DND-41 (cell line): ENCODE data around the gene PC.

Experiments
- ATAC-seq: fragments of 200-7000 bp; cut with Tn5 transposase; 3 replicates; pipeline ENCODE4 v1.9.1; 2021; ENCODE audit warnings: low read depth; ENCODE audit not compliant: insufficient read depth
- DNase-seq: peaks from one replicate; pipeline ENCODE4 v3.0.0-alpha.2; 2020
- H2AFZ ChIP-seq: 2 replicates; pipeline ENCODE4 v1.6.0; 2012; ENCODE audit warnings: low read depth, low read length
- H3K27ac ChIP-seq: 2 replicates; pipeline ENCODE4 v1.5.1; 2012; ENCODE audit warnings: low read length, inconsistent platforms
- H3K27me3 ChIP-seq: fragments of 200-600 bp; sonication (generic); 2 replicates; pipeline ENCODE4 v1.6.0; 2012; ENCODE audit warnings: low read length, mild to moderate bottlenecking, inconsistent platforms; ENCODE audit not compliant: insufficient read depth, poor library complexity
- H3K36me3 ChIP-seq: 2 replicates; pipeline ENCODE4 v1.5.1; 2012; ENCODE audit warnings: low read length, inconsistent platforms; ENCODE audit not compliant: insufficient read depth
- H3K4me1 ChIP-seq: 2 replicates; pipeline ENCODE4 v1.5.1; 2012; ENCODE audit warnings: mild to moderate bottlenecking, low read length; ENCODE audit not compliant: insufficient read depth
- H3K4me2 ChIP-seq: 2 replicates; pipeline ENCODE4 v1.6.0; 2012; ENCODE audit warnings: mild to moderate bottlenecking, moderate library complexity, low read length, inconsistent platforms; ENCODE audit not compliant: insufficient read depth
- H3K4me3 ChIP-seq, 2 experiments: fragments of 200-600 bp in 1 of 2; shearing (Covaris generic) in 1 of 2; 2 replicates each; pipeline ENCODE4 v1.5.1; 2012 to 2016; ENCODE audit warnings: inconsistent platforms in 2 of 2, low read length in 2 of 2, mild to moderate bottlenecking in 2 of 2, low read depth in 1 of 2, moderate library complexity in 1 of 2
- H3K79me2 ChIP-seq: 2 replicates; pipeline ENCODE4 v1.6.0; 2012; ENCODE audit warnings: low read length, inconsistent platforms; ENCODE audit not compliant: insufficient read depth
- H3K9ac ChIP-seq: 2 replicates; pipeline ENCODE4 v1.6.0; 2012; ENCODE audit warnings: low read depth, mild to moderate bottlenecking, inconsistent platforms, low read length, moderate library complexity
- H3K9me3 ChIP-seq: 2 replicates; pipeline ENCODE4 v1.5.1; 2012; ENCODE audit warnings: low read length, moderate library complexity, mild to moderate bottlenecking, inconsistent platforms; ENCODE audit not compliant: insufficient read depth, severe bottlenecking
- H4K20me1 ChIP-seq: 2 replicates; pipeline ENCODE4 v1.6.0; 2012; ENCODE audit warnings: low read length; ENCODE audit not compliant: insufficient read depth
- CTCF ChIP-seq: IDR thresholded peaks from 2 replicates; pipeline ENCODE4 v1.5.1; 2012; ENCODE audit warnings: borderline replicate concordance, low read length, moderate library complexity, mild to moderate bottlenecking; ENCODE audit not compliant: poor library complexity, severe bottlenecking; ENCODE audit errors: extremely low read depth
- EZH2 ChIP-seq: IDR thresholded peaks from 3 replicates; pipeline ENCODE4 v1.6.1; 2012; ENCODE audit warnings: borderline replicate concordance, low read depth, mild to moderate bottlenecking, moderate library complexity, low read length, inconsistent platforms; ENCODE audit not compliant: severe bottlenecking

PC gene

DNA sequence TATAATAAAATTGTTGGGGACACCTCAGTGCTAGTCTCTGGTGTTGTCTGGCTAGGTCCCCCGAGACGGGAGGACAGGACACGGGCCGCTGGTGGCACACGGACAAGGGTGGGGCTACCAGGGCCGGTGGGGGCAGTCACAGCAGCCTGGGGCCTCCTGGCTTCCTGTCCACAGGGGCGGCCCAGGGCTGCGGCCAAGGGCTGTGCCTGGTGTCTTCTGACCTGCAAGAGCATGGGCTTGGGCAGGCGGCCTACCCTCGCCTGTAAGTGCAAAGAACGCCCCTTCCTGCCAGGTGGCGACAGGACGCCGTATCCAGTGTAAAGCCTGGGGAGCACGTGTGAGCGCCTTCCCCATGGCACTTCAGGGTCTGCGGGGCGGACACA, 97.7 kb downstream of the PC start:
- Histone ChIP-seq H3K36me3 (peaks cover 41% of the 10 kb centered on the region), H3K4me3 (no peak overlapping the region), H3K4me2 (no peak overlapping the region), H3K79me2 (peaks cover 33% of the 10 kb centered on the region), H3K27ac (no peak overlapping the region), H3K4me1 (peaks cover 31% of the 10 kb centered on the region), H2AFZ (no peak overlapping the region), H4K20me1 (peaks cover 28% of the 10 kb centered on the region; the same call in 1 of the 2 replicates), H3K27me3 (no peaks in the 10 kb centered on the region), H3K9me3 (no peaks in the 10 kb centered on the region), H3K9ac (no peak overlapping the region)
- ATAC-seq (no peak), DNase-seq (no peak)
- TF ChIP-seq EZH2 (no peak), CTCF (no peak)

DNA sequence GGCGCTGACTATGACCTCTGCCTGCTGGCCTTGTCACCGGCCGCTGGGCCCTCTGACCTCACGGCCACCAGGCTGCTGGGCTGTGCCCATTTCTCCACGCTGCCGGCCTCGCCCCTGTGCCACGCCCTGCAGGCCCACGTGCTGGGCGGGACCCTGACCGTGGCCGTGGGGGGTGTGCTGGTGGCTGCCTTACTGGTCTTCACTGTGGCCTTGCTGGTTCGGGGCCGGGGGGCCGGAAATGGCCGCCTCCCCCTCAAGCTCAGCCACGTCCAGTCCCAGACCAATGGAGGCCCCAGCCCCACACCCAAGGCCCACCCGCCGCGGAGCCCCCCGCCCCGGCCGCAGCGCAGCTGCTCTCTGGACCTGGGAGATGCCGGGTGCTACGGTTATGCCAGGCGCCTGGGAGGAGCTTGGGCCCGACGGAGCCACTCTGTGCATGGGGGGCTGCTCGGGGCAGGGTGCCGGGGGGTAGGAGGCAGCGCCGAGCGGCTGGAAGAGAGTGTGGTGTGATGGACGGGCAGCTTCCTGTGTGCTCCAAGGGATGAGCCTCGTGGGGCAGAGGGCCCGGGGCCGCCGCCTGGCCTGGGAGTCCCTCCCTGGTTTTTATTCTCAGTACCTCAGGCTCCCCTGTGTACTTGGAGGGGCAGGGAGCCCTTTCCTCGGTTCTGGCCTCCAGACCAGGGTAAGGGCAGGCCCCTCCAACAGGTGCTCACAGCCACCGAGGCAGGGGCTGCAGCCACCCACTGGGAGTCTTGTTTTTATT, 98.3 kb downstream of the PC start:
- no peak overlapping the region for H3K9ac ChIP-seq
- peaks cover 33% of the 10 kb centered on the region for H3K79me2 ChIP-seq
- 0 out of 2 replicates have a peak overlapping the region, but pooled peaks have one; percentile 88 for H3K4me2 ChIP-seq
- no peaks in the 10 kb centered on the region for H3K9me3 ChIP-seq
- no peak for DNase-seq
- H3K4me3 ChIP-seq = no peak overlapping the region
- H3K27ac ChIP-seq = no peak overlapping the region; the same call in 1 of the 2 replicates
- H2AFZ ChIP-seq = no peak overlapping the region
- H3K4me1 ChIP-seq = peaks cover 37% of the 10 kb centered on the region
- peaks cover 41% of the 10 kb centered on the region for H3K36me3 ChIP-seq
- ATAC-seq = no peak
- peaks cover 28% of the 10 kb centered on the region; the same call in 1 of the 2 replicates for H4K20me1 ChIP-seq
- TF ChIP-seq EZH2 = no peak
- TF ChIP-seq CTCF = no peak
- no peaks in the 10 kb centered on the region for H3K27me3 ChIP-seq

GRCh38 chr11:66858939-66859685, 99.1 kb downstream of the PC start:
- Histone ChIP-seq H3K79me2 (peaks cover 33% of the 10 kb centered on the region), H3K4me1 (peaks cover 38% of the 10 kb centered on the region), H3K4me2 (peak overlapping the region; percentile 88), H3K9ac (no peak overlapping the region), H3K4me3 (no peak overlapping the region), H4K20me1 (peaks cover 28% of the 10 kb centered on the region; the same call in 1 of the 2 replicates), H2AFZ (no peak overlapping the region), H3K36me3 (peaks cover 41% of the 10 kb centered on the region), H3K9me3 (no peaks in the 10 kb centered on the region), H3K27ac (no peak overlapping the region; the same call in 1 of the 2 replicates), H3K27me3 (no peaks in the 10 kb centered on the region)
- no peak for DNase-seq
- ATAC-seq = no peak
- TF ChIP-seq EZH2 (no peak), CTCF (no peak)
